Naive thymus-derived CD4-positive, alpha-beta T cell (primary cell): Measurements from ENCODE around the gene BCAP29. TPM values are rescaled to one million over a fixed set of nuclear protein-coding genes. Genes with fewer than 3 reads are reported as not detected.

Experiments used
- ATAC-seq: fragments of 150-1000 bp; cut with Tn5 transposase; 2 replicates; pipeline ENCODE4 v1.10.0; 2021; ENCODE audit warnings: mild to moderate bottlenecking, moderate library complexity
- CTCF ChIA-PET: fragments of 350-600 bp; sonication (Branson Sonifier 250); formaldehyde crosslinking; loops from one replicate; lab custom pipeline; 2021; ENCODE audit warnings: antibody characterized with exemption; lab: Charles Lee
- POLR2A ChIA-PET: fragments of 350-600 bp; sonication (Branson Sonifier 250); formaldehyde crosslinking; loops from one replicate; lab custom pipeline; 2021; ENCODE audit warnings: antibody characterized with exemption, inconsistent platforms; lab: Charles Lee
- DNase-seq, 9 donors: peaks; one replicate each; pipeline versions ENCODE4 v3.0.0 to v3.0.0-alpha.2; 2020 to 2022; ENCODE audit warnings: mixed read lengths in 1 of 9
- H3K27ac ChIP-seq: one replicate; pipeline ENCODE4 v1.7.0; 2013; ENCODE audit warnings: mild to moderate bottlenecking, low read depth, low read length, moderate library complexity
- H3K27me3 ChIP-seq, 2 donors: one replicate each; pipeline ENCODE4 v1.7.0; 2013; ENCODE audit warnings: low read length in 2 of 2, mild to moderate bottlenecking in 2 of 2, moderate library complexity in 2 of 2; ENCODE audit not compliant: control insufficient read depth in 2 of 2, insufficient read depth in 2 of 2
- H3K36me3 ChIP-seq, 3 experiments: 1 replicate in 2 of 3; 2 replicates in 1 of 3; pipeline ENCODE4 v1.7.0; 2013; ENCODE audit warnings: low read length in 3 of 3, mild to moderate bottlenecking in 3 of 3, moderate library complexity in 1 of 3; ENCODE audit not compliant: insufficient read depth in 3 of 3, control insufficient read depth in 2 of 3
- H3K4me1 ChIP-seq, 2 donors: one replicate each; pipeline ENCODE4 v1.7.0; 2013; ENCODE audit warnings: low read length in 2 of 2, mild to moderate bottlenecking in 2 of 2, moderate library complexity in 1 of 2; ENCODE audit not compliant: control insufficient read depth in 2 of 2, insufficient read depth in 2 of 2
- H3K4me3 ChIP-seq: 2 replicates; pipeline ENCODE4 v1.7.0; 2013; ENCODE audit warnings: mild to moderate bottlenecking, low read length
- H3K9me3 ChIP-seq, 3 experiments: 1 replicate in 2 of 3; 2 replicates in 1 of 3; pipeline ENCODE4 v1.7.0; 2013; ENCODE audit warnings: low read length in 3 of 3; ENCODE audit not compliant: control insufficient read depth in 2 of 3
- H3K27ac Mint-ChIP-seq, 9 donors: one replicate each; pipeline ENCODE4 v1.8.0; 2020 to 2022; ENCODE audit warnings: mixed read lengths in 9 of 9, mild to moderate bottlenecking in 8 of 9, moderate library complexity in 5 of 9, inconsistent platforms in 2 of 9
- H3K27me3 Mint-ChIP-seq, 5 donors: one replicate each; pipeline ENCODE4 v1.8.0; 2021 to 2022; ENCODE audit warnings: mixed read lengths in 5 of 5, mild to moderate bottlenecking in 1 of 5
- H3K36me3 Mint-ChIP-seq, 5 donors: one replicate each; pipeline ENCODE4 v1.8.0; 2020 to 2022; ENCODE audit warnings: mixed read lengths in 5 of 5, mild to moderate bottlenecking in 3 of 5, inconsistent platforms in 1 of 5
- H3K4me1 Mint-ChIP-seq, 7 donors: one replicate each; pipeline ENCODE4 v1.8.0; 2020 to 2022; ENCODE audit warnings: mixed read lengths in 7 of 7, mild to moderate bottlenecking in 3 of 7, inconsistent platforms in 1 of 7
- H3K4me3 Mint-ChIP-seq, 10 donors: one replicate each; pipeline ENCODE4 v1.8.0; 2020 to 2022; ENCODE audit warnings: mild to moderate bottlenecking in 10 of 10, mixed read lengths in 10 of 10, moderate library complexity in 6 of 10, inconsistent platforms in 2 of 10
- H3K9me3 Mint-ChIP-seq, 11 donors: one replicate each; pipeline ENCODE4 v1.8.0; 2020 to 2022; ENCODE audit warnings: mixed read lengths in 11 of 11, mild to moderate bottlenecking in 4 of 11, inconsistent platforms in 1 of 11, moderate library complexity in 1 of 11
- intact Hi-C, 2 donors: fragments of 100-400 bp; cut with micrococcal nuclease; formaldehyde crosslinking; loops; one replicate each; pipeline ENCODE4 v1.15.1; 2023
- polyA plus RNA-seq, 2 donors: library from polyadenylated mRNA; unstranded; fragments of 300-500 nt; fragmentation: Illumina TruSeq; gene quantifications; one replicate each; pipeline ENCODE4 v1.2.3, GENCODE V29; 2021
- total RNA-seq, 6 experiments: library from RNA in 5 of 6; stranded (reverse) in 5 of 6; gene quantifications; 1 replicate in 5 of 6; 2 replicates in 1 of 6; pipeline ENCODE4 v1.2.3 and lab custom pipeline; 2021 to 2026

The BCAP29 gene
- total and polyA plus RNA-seq, 7 experiments from 2014 or later, result 10.5 to 38.7 (median 24.4) TPM

GRCh38 chr7:107579554-107579884 lies 527 bp upstream of the BCAP29 start:
- Mint-ChIP-seq H3K4me3 (peak overlapping the region; percentile 83 to 94 (median 90)), H3K27me3 (no peaks in the 10 kb centered on the region), H3K36me3 (peaks cover 0 to 12% (median 5%) of the 10 kb centered on the region in 5 donors), H3K27ac (peak overlapping the region; percentile 43 to 93 (median 87)), H3K4me1 (peaks cover 6 to 34% (median 25%) of the 10 kb centered on the region in 7 donors), H3K9me3 (no peaks in the 10 kb centered on the region)
- Histone ChIP-seq H3K36me3 (no peaks in the 10 kb centered on the region), H3K4me1 (peaks cover 4 to 8% of the 10 kb centered on the region in 2 donors), H3K4me3 (peak overlapping the region; percentile 97), H3K27ac (peak overlapping the region; percentile 72), H3K9me3 (no peaks in the 10 kb centered on the region), H3K27me3 (no peaks in the 10 kb centered on the region)
- POLR2A ChIA-PET, result interaction anchor here (0.6 to 1.9 kb wide), 2 partner anchors 15 to 355 kb away, joined by 3 to 15 read pairs; partner anchors contain the start of genes COG5 and DUS4L
- intact Hi-C loops, result loop anchor here in 1 of 2 donors (1.0 kb wide), 2 partner anchors 15 to 164 kb away; no protein-coding TSS in a partner anchor
- CTCF ChIA-PET, result no interaction called here
- DNase-seq, result peak in 1 of 9 donors; percentile 16
- ATAC-seq, result no peak

GRCh38 chr7:107580716-107581383 lies 804 bp downstream of the BCAP29 start:
- H3K9me3 ChIP-seq, result no peaks in the 10 kb centered on the region
- ChIA-PET CTCF (interaction anchor here (0.7 kb wide), 1 partner anchor 15 kb away, joined by 3 read pairs; no protein-coding TSS in a partner anchor), POLR2A (interaction anchor here (0.9 to 1.9 kb wide), 2 partner anchors 17 to 18 kb away, joined by 4 to 15 read pairs; partner anchors contain the start of genes COG5 and DUS4L)
- peak overlapping the region; percentile 72 for H3K27ac ChIP-seq
- no peaks in the 10 kb centered on the region for H3K27me3 ChIP-seq
- Mint-ChIP-seq H3K9me3 (no peaks in the 10 kb centered on the region), H3K4me1 (peaks cover 6 to 35% (median 25%) of the 10 kb centered on the region in 7 donors), H3K27me3 (no peaks in the 10 kb centered on the region), H3K27ac (peak overlapping the region in 8 of 9 donors; percentile 30 to 88 (median 64)), H3K36me3 (peaks cover 0 to 18% (median 15%) of the 10 kb centered on the region in 5 donors), H3K4me3 (peak overlapping the region; percentile 74 to 94 (median 82))
- DNase-seq (no peak), ATAC-seq (no peak)
- no peaks in the 10 kb centered on the region for H3K36me3 ChIP-seq
- H3K4me3 ChIP-seq, result peak overlapping the region; percentile 97
- intact Hi-C loops, result loop anchor here in 1 of 2 donors (1.0 kb wide), 4 partner anchors 18 to 412 kb away; partner anchors contain the start of genes CBLL1, COG5, DUS4L and HBP1
- peaks cover 4 to 8% of the 10 kb centered on the region in 2 donors for H3K4me1 ChIP-seq

DNA sequence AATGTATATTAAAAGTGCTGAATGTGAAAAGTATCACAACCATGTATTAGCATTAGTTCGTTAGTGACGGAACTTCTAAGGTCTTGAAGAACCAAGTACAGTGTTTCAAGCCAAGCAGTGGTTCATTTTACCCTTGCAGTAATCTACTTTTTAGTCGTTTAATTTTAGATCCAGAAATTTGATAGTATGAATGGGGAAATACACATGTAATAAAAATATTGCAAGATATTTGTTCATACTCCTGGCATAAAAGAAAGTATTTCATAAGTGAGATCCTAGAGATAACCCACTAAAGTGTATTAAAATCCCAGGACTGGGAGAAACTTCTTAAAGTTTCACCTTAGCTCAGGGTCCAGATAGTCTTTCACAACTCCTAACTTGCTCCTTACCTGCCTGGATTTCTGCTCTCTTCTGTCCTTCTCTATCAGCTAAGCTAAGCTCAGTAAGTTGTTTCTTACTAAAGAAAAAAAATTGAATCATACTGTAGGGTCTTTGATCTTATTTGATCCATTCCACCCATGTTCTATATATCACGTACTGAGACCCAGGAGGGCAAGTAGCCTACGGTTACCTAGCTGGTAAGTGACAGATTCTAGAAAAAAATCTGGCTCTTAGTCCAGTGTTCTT lies 1.5 kb downstream of the BCAP29 start:
- no peaks in the 10 kb centered on the region for H3K36me3 ChIP-seq
- no peaks in the 10 kb centered on the region for H3K27me3 ChIP-seq
- H3K9me3 ChIP-seq, result no peaks in the 10 kb centered on the region
- CTCF ChIA-PET, result interaction anchor here (0.7 kb wide), 1 partner anchor 16 kb away, joined by 3 read pairs; no protein-coding TSS in a partner anchor
- no peak for ATAC-seq
- Mint-ChIP-seq H3K27me3 (no peaks in the 10 kb centered on the region), H3K27ac (peak overlapping the region in 6 of 9 donors; percentile 5 to 72 (median 48)), H3K4me3 (peak overlapping the region; percentile 15 to 83 (median 77)), H3K4me1 (peaks cover 6 to 35% (median 25%) of the 10 kb centered on the region in 7 donors), H3K9me3 (no peaks in the 10 kb centered on the region), H3K36me3 (peaks cover 0 to 21% (median 13%) of the 10 kb centered on the region in 5 donors)
- no peak overlapping the region for H3K4me3 ChIP-seq
- intact Hi-C loops, result loop anchor here in 1 of 2 donors (2.0 kb wide), 1 partner anchor 15 kb away; no protein-coding TSS in a partner anchor
- no peak for DNase-seq
- peaks cover 4 to 8% of the 10 kb centered on the region in 2 donors for H3K4me1 ChIP-seq
- H3K27ac ChIP-seq, result no peak overlapping the region
- POLR2A ChIA-PET, result interaction anchor here (0.5 to 0.9 kb wide), 2 partner anchors 18 to 19 kb away, joined by 3 to 4 read pairs; no protein-coding TSS in a partner anchor

GRCh38 chr7:107582875-107583274 lies 2.8 kb downstream of the BCAP29 start:
- Mint-ChIP-seq H3K27me3 (no peaks in the 10 kb centered on the region), H3K27ac (peak overlapping the region in 3 of 9 donors; percentile 1 to 67 (median 4)), H3K9me3 (no peaks in the 10 kb centered on the region), H3K36me3 (peaks cover 0 to 20% (median 13%) of the 10 kb centered on the region in 5 donors), H3K4me3 (peak overlapping the region in 6 of 10 donors; percentile 1 to 33 (median 13)), H3K4me1 (peaks cover 6 to 35% (median 25%) of the 10 kb centered on the region in 7 donors)
- H3K27me3 ChIP-seq, result no peaks in the 10 kb centered on the region
- intact Hi-C loops, result loop anchor here in 1 of 2 donors (2.0 kb wide), 1 partner anchor 14 kb away; no protein-coding TSS in a partner anchor
- peak overlapping the region; percentile 13 for H3K27ac ChIP-seq
- CTCF ChIA-PET, result no interaction called here
- no peak for DNase-seq
- no peak for ATAC-seq
- H3K4me3 ChIP-seq, result no peak overlapping the region
- H3K4me1 ChIP-seq, result peaks cover 4 to 8% of the 10 kb centered on the region in 2 donors
- no peaks in the 10 kb centered on the region for H3K9me3 ChIP-seq
- POLR2A ChIA-PET, result interaction anchor here (0.8 kb wide), 1 partner anchor 20 kb away, joined by 8 read pairs; the partner anchor contains the start of gene COG5
- H3K36me3 ChIP-seq, result no peaks in the 10 kb centered on the region

GRCh38 chr7:107584716-107585115 lies 4.7 kb downstream of the BCAP29 start:
- Histone ChIP-seq H3K4me3 (no peak overlapping the region), H3K27me3 (no peaks in the 10 kb centered on the region), H3K36me3 (no peaks in the 10 kb centered on the region), H3K9me3 (no peaks in the 10 kb centered on the region), H3K27ac (no peak overlapping the region), H3K4me1 (peaks cover 4 to 8% of the 10 kb centered on the region in 2 donors)
- Mint-ChIP-seq H3K36me3 (peaks cover 3 to 22% (median 15%) of the 10 kb centered on the region in 5 donors), H3K27me3 (no peaks in the 10 kb centered on the region), H3K27ac (no peak overlapping the region), H3K4me3 (no peak overlapping the region), H3K4me1 (peaks cover 6 to 31% (median 19%) of the 10 kb centered on the region in 7 donors), H3K9me3 (no peaks in the 10 kb centered on the region)
- POLR2A ChIA-PET, result interaction anchor here (1.0 to 1.1 kb wide), 2 partner anchors 11 kb away, joined by 3 read pairs; no protein-coding TSS in a partner anchor
- ATAC-seq (no peak), DNase-seq (no peak)
- intact Hi-C loops, result no loop called here
- CTCF ChIA-PET, result interaction anchor here (0.6 kb wide), 1 partner anchor 76 kb away, joined by 4 read pairs; no protein-coding TSS in a partner anchor

DNA sequence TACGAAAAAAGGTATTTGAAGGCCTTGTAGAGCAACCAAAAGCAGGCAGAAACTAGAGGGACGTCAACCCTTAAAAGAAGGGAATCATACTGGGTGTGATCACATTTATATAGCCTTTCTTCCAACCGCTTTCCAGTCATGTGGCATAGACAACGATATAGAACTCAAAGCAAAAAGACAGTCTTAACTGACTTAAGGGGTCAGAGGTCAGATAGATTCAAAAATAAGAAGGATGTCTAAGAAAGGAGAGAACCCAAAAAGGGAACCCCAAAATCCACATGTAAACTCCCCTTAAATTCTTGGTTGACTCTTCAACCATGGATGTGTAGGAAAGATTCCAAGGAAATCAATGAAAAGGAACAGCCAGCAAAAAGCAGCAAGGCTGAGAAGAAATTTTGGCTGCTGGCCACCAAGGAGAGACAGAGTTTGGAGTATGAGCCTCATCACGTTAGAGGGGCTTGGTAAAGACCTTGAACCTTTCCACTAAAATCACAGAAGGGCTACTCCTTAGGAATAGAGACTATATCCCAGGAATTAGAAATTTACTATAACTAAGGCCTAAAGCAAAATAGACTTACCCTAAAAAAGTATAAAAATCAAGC lies 8.6 kb downstream of the BCAP29 start:
- Mint-ChIP-seq H3K27me3 (no peaks in the 10 kb centered on the region), H3K9me3 (no peaks in the 10 kb centered on the region), H3K27ac (no peak overlapping the region), H3K4me3 (no peak overlapping the region), H3K36me3 (peaks cover 3 to 27% (median 15%) of the 10 kb centered on the region in 5 donors), H3K4me1 (peaks cover 0 to 5% (median 0%) of the 10 kb centered on the region in 7 donors)
- Histone ChIP-seq H3K4me3 (no peak overlapping the region), H3K27me3 (no peaks in the 10 kb centered on the region), H3K4me1 (no peaks in the 10 kb centered on the region), H3K36me3 (no peaks in the 10 kb centered on the region), H3K9me3 (no peaks in the 10 kb centered on the region), H3K27ac (no peak overlapping the region)
- no peak for ATAC-seq
- ChIA-PET POLR2A (no interaction called here), CTCF (no interaction called here)
- no peak for DNase-seq
- intact Hi-C loops, result no loop called here
